Upper lobe of right lung (tissue), 1 donor: ENCODE measurements around the gene ANG. TPM values are rescaled to one million over a fixed set of nuclear protein-coding genes. Genes with fewer than 3 reads are reported as not detected.
"Not testable (repeated sequence)": the region's sequence is repeated elsewhere in the genome, so short reads cannot be mapped to it uniquely, and the experiment has no call there.

Experiments used
- ATAC-seq: fragments of 200-7000 bp; cut with Tn5 transposase; one replicate; pipeline ENCODE4 v1.9.1; 2020; ENCODE audit warnings: mild to moderate bottlenecking, moderate library complexity
- DNase-seq: peaks from one replicate; pipeline ENCODE4 v3.0.0-alpha.2; 2020
- H3K27ac ChIP-seq: fragments of 200-600 bp; one replicate; pipeline ENCODE4 v1.8.0; 2022
- H3K27me3 ChIP-seq: fragments of 200-600 bp; one replicate; pipeline ENCODE4 v1.8.0; 2022; ENCODE audit warnings: mild to moderate bottlenecking
- H3K36me3 ChIP-seq: fragments of 200-600 bp; one replicate; pipeline ENCODE4 v1.8.0; 2022
- H3K4me1 ChIP-seq: fragments of 200-600 bp; one replicate; pipeline ENCODE4 v1.8.0; 2022
- H3K4me3 ChIP-seq: fragments of 200-600 bp; one replicate; pipeline ENCODE4 v1.8.0; 2022; ENCODE audit warnings: mild to moderate bottlenecking
- H3K9me3 ChIP-seq: fragments of 200-600 bp; one replicate; pipeline ENCODE4 v1.8.0; 2022
- intact Hi-C: fragments of 100-400 bp; cut with DNase I; formaldehyde crosslinking; loops from one replicate; pipeline ENCODE4 v1.11.0; 2022
- total RNA-seq: library from RNA; stranded (reverse); fragmentation: NEBNext Ultra II Directional; extraction: Animal tissue kit (Norgen Biotek cat#: 25700); gene quantifications from one replicate; pipeline ENCODE4 v1.2.1, GENCODE V29; 2021
- TF ChIP-seq, protein P1 (sequence below): fragments of 200-600 bp; IDR thresholded peaks from one replicate; pipeline ENCODE4 v1.8.0; 2022; ENCODE audit warnings: antibody characterized with exemption
- donor health status: DM: no; HTN: yes; CAD: no; lungs with severe emphysema.

ANG gene
- total RNA-seq, 1 donor from 2014 or later = 28.1 TPM

DNA sequence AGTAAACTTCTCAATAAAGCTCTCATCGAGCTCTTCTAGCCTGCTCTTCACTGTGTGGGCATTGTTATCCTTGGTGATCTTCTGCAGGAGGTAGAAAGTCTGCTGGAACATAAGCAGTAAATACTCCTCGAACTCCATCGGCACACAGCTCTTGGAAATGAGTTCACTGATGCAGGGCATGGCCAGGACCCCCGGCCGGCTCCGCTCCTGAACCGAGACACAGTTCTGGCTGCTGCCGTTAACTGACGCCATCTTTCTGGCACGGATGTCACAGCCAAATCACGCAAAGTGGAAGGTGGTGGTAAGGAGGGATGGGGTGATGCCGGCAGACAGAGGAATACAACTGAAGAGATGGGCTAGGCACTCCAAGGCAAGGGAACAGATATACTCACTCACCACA, 33.5 kb downstream of the ANG start:
- TF ChIP-seq, protein P1, sequence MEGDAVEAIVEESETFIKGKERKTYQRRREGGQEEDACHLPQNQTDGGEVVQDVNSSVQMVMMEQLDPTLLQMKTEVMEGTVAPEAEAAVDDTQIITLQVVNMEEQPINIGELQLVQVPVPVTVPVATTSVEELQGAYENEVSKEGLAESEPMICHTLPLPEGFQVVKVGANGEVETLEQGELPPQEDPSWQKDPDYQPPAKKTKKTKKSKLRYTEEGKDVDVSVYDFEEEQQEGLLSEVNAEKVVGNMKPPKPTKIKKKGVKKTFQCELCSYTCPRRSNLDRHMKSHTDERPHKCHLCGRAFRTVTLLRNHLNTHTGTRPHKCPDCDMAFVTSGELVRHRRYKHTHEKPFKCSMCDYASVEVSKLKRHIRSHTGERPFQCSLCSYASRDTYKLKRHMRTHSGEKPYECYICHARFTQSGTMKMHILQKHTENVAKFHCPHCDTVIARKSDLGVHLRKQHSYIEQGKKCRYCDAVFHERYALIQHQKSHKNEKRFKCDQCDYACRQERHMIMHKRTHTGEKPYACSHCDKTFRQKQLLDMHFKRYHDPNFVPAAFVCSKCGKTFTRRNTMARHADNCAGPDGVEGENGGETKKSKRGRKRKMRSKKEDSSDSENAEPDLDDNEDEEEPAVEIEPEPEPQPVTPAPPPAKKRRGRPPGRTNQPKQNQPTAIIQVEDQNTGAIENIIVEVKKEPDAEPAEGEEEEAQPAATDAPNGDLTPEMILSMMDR = no peak
- intact Hi-C loops = no loop called here
- Histone ChIP-seq H3K4me3 (no peak overlapping the region), H3K9me3 (no peaks in the 10 kb centered on the region), H3K36me3 (no peaks in the 10 kb centered on the region), H3K27ac (no peak overlapping the region), H3K27me3 (no peaks in the 10 kb centered on the region), H3K4me1 (no peaks in the 10 kb centered on the region)
- DNase-seq (no peak), ATAC-seq (no peak)

DNA sequence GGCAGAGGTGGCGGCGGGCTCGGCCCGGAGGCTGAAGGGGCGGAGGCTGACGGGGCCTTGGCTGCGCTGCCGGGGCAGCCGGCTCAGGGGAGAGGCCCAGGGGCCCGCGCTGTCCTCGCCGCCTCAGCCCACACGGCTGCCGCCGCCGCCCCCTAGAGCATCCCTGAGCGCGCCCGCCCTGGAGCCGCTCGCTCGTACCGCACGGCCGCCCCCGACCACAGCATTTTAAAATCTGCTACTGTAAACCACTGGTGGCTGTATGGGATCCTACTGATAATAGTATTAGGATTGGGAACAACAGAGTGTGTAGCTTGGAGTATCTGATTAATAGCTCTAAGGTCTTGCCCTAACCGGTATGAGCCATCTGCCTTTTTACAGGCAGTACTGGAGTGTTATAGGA, 34.9 kb downstream of the ANG start:
- H3K4me3 ChIP-seq = no peak overlapping the region
- no peak overlapping the region for H3K27ac ChIP-seq
- TF ChIP-seq, protein P1 = no peak
- H3K4me1 ChIP-seq = no peaks in the 10 kb centered on the region
- H3K9me3 ChIP-seq = no peaks in the 10 kb centered on the region
- H3K27me3 ChIP-seq = no peaks in the 10 kb centered on the region
- ATAC-seq (no peak), DNase-seq (no peak)
- no peaks in the 10 kb centered on the region for H3K36me3 ChIP-seq
- intact Hi-C loops = no loop called here

DNA sequence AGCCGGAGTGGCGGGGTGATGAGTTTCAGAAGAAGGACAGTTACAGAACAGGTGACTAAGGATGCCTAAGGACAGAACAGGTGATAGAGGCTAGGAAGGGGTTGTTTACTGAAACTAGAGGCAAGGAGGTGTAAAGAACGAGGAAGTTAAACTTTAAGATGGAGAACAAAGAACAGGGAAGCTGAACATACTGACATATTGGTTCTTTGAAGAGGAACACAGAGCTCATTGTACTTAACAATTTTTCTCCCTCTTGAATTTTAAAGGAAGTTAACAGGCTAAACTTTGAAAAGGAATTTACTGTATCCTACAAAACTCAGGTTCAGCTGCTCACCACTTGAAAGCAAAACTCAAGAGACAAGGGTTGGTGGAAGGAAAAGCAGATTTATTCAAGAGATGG, 37.6 kb downstream of the ANG start:
- DNase-seq, H3K4me1 ChIP-seq, H3K9me3 ChIP-seq, H3K27ac ChIP-seq, ATAC-seq, H3K36me3 ChIP-seq, intact Hi-C loops, H3K4me3 ChIP-seq, H3K27me3 ChIP-seq: not testable (repeated sequence)

DNA sequence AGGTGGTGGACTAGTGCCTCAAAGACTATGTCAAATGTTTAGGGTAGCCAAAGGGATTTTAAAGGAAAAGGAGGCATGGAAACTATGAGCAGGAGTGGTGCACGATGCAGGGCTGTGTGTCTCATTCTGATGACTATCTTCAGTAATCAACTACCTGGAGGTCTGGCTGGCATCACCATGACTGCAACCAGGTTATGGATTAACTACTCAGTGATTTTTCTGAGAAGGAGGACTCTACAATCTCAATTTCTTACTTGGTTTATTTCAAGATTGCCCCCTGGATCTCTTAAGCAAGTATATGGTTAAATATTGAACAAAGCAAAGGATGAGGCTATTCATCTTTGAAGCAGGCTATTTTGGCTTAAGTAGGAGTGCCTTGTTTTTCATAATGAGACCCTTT, 38.0 kb downstream of the ANG start:
- ATAC-seq = no peak
- H3K36me3 ChIP-seq = no peaks in the 10 kb centered on the region
- no peak overlapping the region for H3K4me3 ChIP-seq
- TF ChIP-seq, protein P1 = no peak
- no peaks in the 10 kb centered on the region for H3K27me3 ChIP-seq
- H3K27ac ChIP-seq = no peak overlapping the region
- DNase-seq = no peak
- H3K9me3 ChIP-seq = no peaks in the 10 kb centered on the region
- intact Hi-C loops = no loop called here
- H3K4me1 ChIP-seq = no peaks in the 10 kb centered on the region

DNA sequence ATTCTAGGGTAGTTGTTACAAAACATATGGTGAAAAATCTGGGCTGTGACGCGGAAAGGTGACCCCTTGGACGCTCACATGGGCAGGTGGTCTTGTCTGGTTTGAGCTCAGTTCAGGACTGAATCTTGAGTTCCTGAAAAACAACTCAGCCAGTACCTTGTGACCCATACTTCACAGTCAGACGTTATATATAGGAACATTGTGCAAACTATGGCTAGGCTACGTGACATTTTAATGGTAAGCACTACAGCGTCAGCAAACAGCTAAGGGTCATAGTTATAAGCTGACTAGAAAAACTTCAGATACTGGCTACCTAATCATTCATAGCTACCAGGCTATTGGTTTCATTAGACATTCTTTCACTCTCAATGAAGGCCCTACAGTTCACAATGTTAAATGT, 42.3 kb downstream of the ANG start:
- Histone ChIP-seq H3K27me3 (no peaks in the 10 kb centered on the region), H3K36me3 (no peaks in the 10 kb centered on the region), H3K4me1 (no peaks in the 10 kb centered on the region), H3K4me3 (no peak overlapping the region), H3K27ac (no peak overlapping the region), H3K9me3 (no peaks in the 10 kb centered on the region)
- TF ChIP-seq, protein P1 = no peak
- ATAC-seq = no peak
- intact Hi-C loops = no loop called here
- no peak for DNase-seq

DNA sequence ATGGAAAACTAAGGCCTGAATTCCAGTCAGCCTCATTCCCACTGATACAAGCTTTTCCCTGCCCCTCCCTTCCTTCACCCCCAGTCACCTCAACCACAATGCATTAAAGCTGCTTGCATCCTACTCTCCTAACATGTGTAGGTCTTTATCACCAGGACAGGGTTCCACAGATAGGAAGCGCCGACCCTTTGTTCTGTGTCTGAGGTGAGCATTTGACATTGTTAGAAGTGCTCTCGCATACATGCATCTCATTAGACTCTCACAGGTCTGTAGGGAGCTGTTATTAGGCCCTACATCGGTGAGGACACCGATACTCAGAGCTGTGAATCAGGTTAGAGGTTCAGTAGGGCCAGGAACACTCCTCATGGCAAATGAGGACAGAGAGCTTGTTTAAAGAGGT, 43.9 kb downstream of the ANG start:
- H3K27ac ChIP-seq = no peak overlapping the region
- ATAC-seq (no peak), DNase-seq (no peak)
- TF ChIP-seq, protein P1 = no peak
- H3K4me1 ChIP-seq = no peaks in the 10 kb centered on the region
- no peaks in the 10 kb centered on the region for H3K9me3 ChIP-seq
- H3K4me3 ChIP-seq = no peak overlapping the region
- H3K36me3 ChIP-seq = no peaks in the 10 kb centered on the region
- intact Hi-C loops = no loop called here
- H3K27me3 ChIP-seq = no peaks in the 10 kb centered on the region
